ENCODE results near the gene POLK.
"Not testable (repeated sequence)": the region's sequence is repeated elsewhere in the genome, so short reads cannot be mapped to it uniquely, and the experiment has no call there.

Gene POLK

DNA sequence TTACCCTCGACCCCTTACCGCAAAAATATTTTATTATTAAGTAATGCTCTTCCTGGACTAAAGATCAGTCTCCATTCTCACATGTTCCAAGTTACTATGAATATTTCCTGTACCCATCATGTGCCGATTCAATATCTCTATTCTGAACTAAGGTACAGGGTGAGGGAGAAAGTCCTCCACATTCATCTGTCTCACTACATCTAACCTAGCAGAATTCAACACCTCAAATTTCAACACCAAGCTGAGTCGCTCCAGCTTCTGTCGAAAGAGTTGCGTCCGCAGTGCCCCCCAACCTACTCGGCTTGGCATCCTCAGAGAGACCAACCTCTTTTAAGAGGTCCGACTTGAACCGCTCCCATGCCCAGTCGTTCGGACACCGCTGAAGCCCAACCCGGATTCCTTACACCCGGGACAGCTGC, 1.3 kb upstream of the POLK start:
- no peak for DNase-seq (ENCODE audit: low read depth, low spot score)

GRCh38 chr5:75510836-75511434, 756 bp upstream of the POLK start:
- no peak for DNase-seq (ENCODE audit: low read depth, low spot score)

GRCh38 chr5:75512383-75513074, 838 bp downstream of the POLK start:
- DNase-seq (ENCODE audit: low read depth, low spot score), result no peak

GRCh38 chr5:75513841-75514240, 2.1 kb downstream of the POLK start:
- DNase-seq (ENCODE audit: low read depth, low spot score), result no peak

GRCh38 chr5:75514323-75514722, 2.6 kb downstream of the POLK start:
- DNase-seq (ENCODE audit: low read depth, low spot score), result no peak

DNA sequence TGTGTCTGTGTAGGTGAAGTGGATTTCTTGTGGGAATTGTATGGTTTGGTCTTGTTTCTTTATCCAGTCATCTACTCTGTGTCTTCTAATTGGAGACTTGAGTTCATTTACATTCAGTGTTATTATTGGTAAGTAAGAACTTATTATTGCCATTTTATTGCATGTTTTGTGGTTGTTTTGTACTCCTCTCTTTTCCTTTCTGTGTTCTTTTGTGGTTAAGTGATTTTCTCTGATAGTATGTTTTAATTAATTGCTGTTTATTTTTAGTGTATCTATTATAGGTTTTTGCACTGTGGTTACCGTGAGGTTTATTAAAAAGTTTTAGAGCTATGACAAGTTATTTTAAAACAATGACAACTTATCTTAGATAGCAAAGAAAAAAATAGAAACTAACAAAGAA, 8.1 kb downstream of the POLK start:
- DNase-seq (ENCODE audit: low read depth, low spot score), result no peak

DNA sequence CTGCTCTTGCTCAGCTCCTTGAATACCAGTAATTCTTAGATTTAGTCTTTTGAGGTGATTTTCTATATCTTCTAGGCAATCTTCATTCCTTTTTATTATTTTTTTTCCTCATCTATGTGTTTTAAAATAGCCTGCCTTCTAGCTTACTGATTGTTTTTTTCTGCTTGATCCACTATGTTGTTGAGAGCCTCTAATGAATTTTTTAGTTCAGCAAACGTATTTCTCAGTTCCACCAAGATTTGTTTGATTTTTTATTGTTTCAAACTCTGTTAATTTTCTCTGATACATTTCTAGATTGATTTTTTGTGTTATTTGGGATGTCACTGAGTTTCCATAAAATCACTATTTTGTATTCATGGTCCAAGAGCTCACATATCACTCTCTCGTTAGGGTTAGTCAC, 9.5 kb downstream of the POLK start:
- no peak for DNase-seq (ENCODE audit: low read depth, low spot score)

GRCh38 chr5:75522025-75522424, 10.3 kb downstream of the POLK start:
- no peak for DNase-seq (ENCODE audit: low read depth, low spot score)

- DNase-seq (ENCODE audit: low read depth, low spot score), result no peak
Observed at GRCh38 chr5:75522542-75522941, 10.9 kb downstream of the POLK start.

DNA sequence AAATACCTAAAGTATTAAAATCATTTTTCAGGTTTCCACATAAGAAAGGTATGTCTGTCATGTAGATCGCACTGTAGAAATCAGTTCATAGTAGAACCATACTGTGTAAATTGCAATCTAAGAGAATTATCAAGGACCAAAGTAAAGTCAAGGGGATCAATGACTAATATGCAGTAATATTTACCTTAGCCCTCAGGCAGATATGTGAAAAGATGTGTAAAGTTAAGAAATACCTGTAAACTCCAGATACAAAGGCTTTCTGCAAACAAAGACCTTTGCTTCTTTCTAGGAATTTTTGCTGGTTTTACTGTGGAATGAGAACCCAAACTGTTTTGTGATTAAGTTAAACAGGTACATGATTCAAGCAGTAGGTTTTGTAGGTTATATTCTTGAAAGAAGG, 11.6 kb downstream of the POLK start:
- no peak for DNase-seq (ENCODE audit: low read depth, low spot score)

- no peak for DNase-seq (ENCODE audit: low read depth, low spot score)
Observed at GRCh38 chr5:75524071-75524470, 12.4 kb downstream of the POLK start.

GRCh38 chr5:75524591-75524990, 12.9 kb downstream of the POLK start:
- DNase-seq (ENCODE audit: low read depth, low spot score), result no peak

DNA sequence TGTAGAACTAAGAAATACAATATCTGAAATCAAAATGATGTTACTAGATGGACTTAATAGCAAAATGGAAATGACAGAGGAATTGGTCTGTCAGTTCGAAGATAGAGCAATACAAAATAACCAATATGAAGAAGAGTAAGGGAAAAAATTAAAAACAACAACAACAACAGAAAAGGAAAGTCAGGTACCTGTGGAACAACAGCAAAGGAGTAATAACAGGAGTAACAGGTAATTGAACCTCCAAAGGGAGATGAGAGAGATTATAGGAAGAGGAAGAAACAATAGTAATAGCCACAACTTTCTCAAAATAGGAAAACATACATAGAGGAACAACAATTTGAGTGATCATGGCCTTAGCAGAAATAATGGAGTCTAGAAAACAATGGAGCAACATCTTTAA, 13.7 kb downstream of the POLK start:
- DNase-seq (ENCODE audit: low read depth, low spot score), result no peak

DNA sequence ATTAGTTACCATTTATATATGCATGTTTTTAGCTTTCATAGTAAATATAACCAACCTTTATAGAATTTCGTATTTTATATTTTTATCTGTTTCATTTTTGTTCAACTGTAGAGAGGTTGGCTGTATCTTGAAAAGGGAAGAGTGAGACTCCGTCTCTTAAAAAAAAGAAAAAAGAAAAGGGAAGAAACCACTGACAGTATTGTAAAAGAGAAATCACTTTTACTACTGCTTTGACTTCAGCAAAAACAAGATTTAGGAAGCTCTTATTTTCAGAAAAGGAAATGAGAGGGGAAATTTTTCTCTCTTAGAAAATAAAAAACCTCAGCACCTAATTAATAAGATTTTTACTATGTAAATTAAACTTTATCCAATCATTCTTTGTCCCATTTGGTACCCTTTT, 14.4 kb downstream of the POLK start:
- DNase-seq (ENCODE audit: low read depth, low spot score), result no peak

- DNase-seq (ENCODE audit: low read depth, low spot score), result no peak
Observed at GRCh38 chr5:75529185-75529584, 17.5 kb downstream of the POLK start.

- DNase-seq (ENCODE audit: low read depth, low spot score), result no peak
Observed at GRCh38 chr5:75532190-75532589, 20.5 kb downstream of the POLK start.

DNA sequence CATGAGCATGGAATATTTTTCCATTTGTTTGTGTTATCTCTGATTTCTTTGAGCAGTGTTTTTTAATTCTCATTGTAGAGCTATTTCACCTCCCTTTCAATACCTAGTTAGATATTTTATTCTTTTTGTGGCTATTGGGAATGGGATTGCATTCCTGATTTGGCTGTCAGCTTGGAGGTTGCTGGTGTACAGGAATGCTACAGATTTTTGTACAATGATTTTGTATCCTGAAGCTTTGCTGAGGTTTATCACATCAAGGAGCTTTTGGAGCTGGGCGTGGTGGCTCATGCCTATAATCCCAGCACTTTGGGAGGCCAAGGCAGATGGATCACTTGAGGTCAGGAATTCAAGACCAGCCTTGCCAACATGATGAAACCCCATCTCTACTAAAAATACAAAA, 22.0 kb downstream of the POLK start:
- not testable (repeated sequence) for DNase-seq (ENCODE audit: low read depth, low spot score)

GRCh38 chr5:75534734-75535133, 23.0 kb downstream of the POLK start:
- no peak for DNase-seq (ENCODE audit: low read depth, low spot score)

DNA sequence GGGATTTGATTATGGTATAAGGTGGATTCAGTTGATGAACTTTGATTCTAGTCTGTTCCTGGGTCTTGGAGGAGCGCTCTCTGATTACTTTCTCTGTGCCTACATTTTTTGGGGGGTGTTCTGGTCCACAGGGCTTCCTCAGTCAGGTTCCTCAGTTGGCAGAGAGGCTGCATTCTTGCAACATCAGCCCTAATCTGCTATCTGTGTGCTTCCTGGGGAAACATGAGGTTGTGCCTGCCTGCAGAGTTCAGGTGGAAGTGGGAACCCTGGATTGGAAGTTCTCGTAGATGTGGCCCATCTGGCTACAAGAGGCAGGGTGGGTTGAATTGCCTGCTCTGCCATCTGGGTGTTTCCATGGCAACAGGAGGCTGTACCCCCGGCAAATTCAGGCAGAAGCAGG, 24.5 kb downstream of the POLK start:
- DNase-seq (ENCODE audit: low read depth, low spot score), result no peak

GRCh38 chr5:75536694-75537360, 25.1 kb downstream of the POLK start:
- DNase-seq (ENCODE audit: low read depth, low spot score), result no peak

GRCh38 chr5:75538211-75538610, 26.5 kb downstream of the POLK start:
- DNase-seq (ENCODE audit: low read depth, low spot score), result no peak

- no peak for DNase-seq (ENCODE audit: low read depth, low spot score)
Observed at GRCh38 chr5:75545131-75545530, 33.4 kb downstream of the POLK start.

DNA sequence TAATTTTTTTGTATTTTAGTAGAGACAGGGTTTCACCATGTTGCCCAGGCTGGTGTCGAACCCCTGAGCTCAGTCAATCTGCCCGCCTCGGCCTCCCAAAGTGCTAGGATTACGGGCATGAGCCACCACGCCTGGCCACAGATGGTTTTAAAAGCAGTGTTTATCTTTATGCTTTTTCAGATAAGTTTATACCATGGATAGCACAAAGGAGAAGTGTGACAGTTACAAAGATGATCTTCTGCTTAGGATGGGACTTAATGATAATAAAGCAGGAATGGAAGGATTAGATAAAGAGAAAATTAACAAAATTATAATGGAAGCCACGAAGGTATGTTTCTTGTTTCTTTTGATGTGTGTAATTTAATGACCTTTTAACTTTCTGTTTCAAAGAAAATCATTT, 35.1 kb downstream of the POLK start:
- DNase-seq (ENCODE audit: low read depth, low spot score), result no peak
